Neutrophil (primary cell): Measurements from ENCODE around the gene DZIP1L.
A peak's percentile ranks its signal among the peaks of the same experiment; 100 is the strongest.
"Not testable (repeated sequence)": the region's sequence is repeated elsewhere in the genome, so short reads cannot be mapped to it uniquely, and the experiment has no call there.

Experiments used
- H3K27ac ChIP-seq: fragments of 200-600 bp; sonication (generic); 2 replicates; pipeline ENCODE4 v1.5.1; 2016; ENCODE audit warnings: mild to moderate bottlenecking, moderate library complexity
- H3K27me3 ChIP-seq: fragments of 200-600 bp; sonication (generic); 2 replicates; pipeline ENCODE4 v1.6.0; 2016; ENCODE audit warnings: mild to moderate bottlenecking
- H3K36me3 ChIP-seq: fragments of 200-600 bp; sonication (generic); 2 replicates; pipeline ENCODE4 v1.5.1; 2017
- H3K4me1 ChIP-seq, 2 experiments: fragments of 200-600 bp in 1 of 2; sonication (generic) in 1 of 2; 1 replicate in 1 of 2; 2 replicates in 1 of 2; pipeline versions ENCODE4 v1.5.1 to v1.6.1; 2013 to 2016; ENCODE audit warnings: low read depth in 1 of 2, low read length in 1 of 2, mild to moderate bottlenecking in 1 of 2, moderate library complexity in 1 of 2; ENCODE audit not compliant: control insufficient read depth in 1 of 2, insufficient read depth in 1 of 2
- H3K4me3 ChIP-seq, 2 experiments: fragments of 200-600 bp in 1 of 2; sonication (generic) in 1 of 2; 1 replicate in 1 of 2; 2 replicates in 1 of 2; pipeline ENCODE4 v1.5.1; 2013 to 2016; ENCODE audit warnings: low read depth in 1 of 2, low read length in 1 of 2, mild to moderate bottlenecking in 1 of 2, moderate library complexity in 1 of 2
- H3K9me3 ChIP-seq: fragments of 200-600 bp; sonication (generic); 2 replicates; pipeline ENCODE4 v1.5.1; 2016
- TF ChIP-seq, protein P1 (sequence below): fragments of 200-600 bp; sonication (generic); IDR thresholded peaks from 2 replicates; pipeline ENCODE4 v1.5.1; 2016; ENCODE audit warnings: antibody characterized with exemption

The DZIP1L gene, protein sequence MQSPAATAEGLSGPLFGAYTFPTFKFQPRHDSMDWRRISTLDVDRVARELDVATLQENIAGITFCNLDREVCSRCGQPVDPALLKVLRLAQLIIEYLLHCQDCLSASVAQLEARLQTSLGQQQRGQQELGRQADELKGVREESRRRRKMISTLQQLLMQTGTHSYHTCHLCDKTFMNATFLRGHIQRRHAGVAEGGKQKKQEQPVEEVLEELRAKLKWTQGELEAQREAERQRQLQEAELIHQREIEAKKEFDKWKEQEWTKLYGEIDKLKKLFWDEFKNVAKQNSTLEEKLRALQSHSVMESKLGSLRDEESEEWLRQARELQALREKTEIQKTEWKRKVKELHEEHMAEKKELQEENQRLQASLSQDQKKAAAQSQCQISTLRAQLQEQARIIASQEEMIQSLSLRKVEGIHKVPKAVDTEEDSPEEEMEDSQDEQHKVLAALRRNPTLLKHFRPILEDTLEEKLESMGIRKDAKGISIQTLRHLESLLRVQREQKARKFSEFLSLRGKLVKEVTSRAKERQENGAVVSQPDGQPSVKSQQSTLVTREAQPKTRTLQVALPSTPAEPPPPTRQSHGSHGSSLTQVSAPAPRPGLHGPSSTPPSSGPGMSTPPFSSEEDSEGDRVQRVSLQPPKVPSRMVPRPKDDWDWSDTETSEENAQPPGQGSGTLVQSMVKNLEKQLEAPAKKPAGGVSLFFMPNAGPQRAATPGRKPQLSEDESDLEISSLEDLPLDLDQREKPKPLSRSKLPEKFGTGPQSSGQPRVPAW

DNA sequence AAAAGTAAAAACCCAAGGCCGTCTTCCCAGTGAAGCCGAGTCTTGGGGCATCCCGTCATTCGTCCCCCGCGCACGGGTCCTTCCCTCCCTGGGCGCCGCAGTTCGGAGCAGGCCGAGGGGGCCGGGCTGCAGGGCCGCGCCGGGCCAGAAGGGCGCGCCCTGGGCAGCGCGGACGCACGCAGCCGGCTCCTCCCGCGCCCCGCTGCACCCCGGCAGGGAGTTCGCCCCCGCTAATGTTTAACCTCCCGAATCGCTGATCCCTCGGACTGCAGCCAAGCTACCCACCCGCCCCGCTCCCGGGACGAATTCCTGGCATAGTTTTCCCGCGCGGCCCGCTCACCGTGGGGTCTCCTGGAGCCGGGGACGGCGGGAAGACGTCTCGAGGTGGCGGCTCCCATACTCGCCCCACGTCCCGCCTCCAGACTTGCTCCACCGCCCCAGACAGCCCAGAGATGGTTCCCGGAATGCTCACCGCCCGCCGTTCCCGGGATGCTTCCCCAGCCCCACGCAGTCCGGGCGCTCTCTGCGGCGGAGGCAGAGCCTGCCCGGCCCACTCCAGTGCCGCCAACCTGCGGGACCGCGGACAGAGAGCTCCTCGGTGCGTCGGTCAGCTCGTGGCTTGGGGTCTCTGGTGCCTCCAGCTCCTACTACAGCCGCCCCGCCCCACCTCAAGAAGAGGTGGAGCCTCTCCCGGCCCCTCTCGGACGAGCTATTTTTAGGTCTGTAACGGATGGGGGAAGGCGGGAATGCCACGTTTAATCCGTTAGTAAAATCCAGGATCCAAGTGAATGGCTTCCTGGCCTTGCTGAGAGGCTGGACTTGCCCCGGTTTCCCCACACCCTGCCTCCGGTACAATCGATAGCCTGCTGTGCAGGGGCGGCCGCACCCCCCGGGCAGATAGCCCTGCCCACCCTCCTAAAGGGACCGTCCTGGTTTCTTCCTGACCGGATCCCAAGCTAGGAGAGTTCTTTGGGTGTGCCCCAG lies at the start of gene DZIP1L:
TSS of gene DZIP1L (minus strand) at position 621 of the 984 bp plus-strand sequence. CDS start 11,637 bp downstream, outside the sequence.
- Histone ChIP-seq H3K9me3 (no peaks in the 10 kb centered on the region), H3K4me3 (peak within 1 kb of the TSS; percentile 72 to 91), H3K27me3 (no peaks in the 10 kb centered on the region), H3K27ac (peak within 1 kb of the TSS; percentile 65), H3K4me1 (peaks cover 45 to 47% of the 10 kb centered on the region in 2 experiments), H3K36me3 (no peaks in the 10 kb centered on the region)
- TF ChIP-seq, protein P1, sequence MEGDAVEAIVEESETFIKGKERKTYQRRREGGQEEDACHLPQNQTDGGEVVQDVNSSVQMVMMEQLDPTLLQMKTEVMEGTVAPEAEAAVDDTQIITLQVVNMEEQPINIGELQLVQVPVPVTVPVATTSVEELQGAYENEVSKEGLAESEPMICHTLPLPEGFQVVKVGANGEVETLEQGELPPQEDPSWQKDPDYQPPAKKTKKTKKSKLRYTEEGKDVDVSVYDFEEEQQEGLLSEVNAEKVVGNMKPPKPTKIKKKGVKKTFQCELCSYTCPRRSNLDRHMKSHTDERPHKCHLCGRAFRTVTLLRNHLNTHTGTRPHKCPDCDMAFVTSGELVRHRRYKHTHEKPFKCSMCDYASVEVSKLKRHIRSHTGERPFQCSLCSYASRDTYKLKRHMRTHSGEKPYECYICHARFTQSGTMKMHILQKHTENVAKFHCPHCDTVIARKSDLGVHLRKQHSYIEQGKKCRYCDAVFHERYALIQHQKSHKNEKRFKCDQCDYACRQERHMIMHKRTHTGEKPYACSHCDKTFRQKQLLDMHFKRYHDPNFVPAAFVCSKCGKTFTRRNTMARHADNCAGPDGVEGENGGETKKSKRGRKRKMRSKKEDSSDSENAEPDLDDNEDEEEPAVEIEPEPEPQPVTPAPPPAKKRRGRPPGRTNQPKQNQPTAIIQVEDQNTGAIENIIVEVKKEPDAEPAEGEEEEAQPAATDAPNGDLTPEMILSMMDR: peak; percentile 78

DNA sequence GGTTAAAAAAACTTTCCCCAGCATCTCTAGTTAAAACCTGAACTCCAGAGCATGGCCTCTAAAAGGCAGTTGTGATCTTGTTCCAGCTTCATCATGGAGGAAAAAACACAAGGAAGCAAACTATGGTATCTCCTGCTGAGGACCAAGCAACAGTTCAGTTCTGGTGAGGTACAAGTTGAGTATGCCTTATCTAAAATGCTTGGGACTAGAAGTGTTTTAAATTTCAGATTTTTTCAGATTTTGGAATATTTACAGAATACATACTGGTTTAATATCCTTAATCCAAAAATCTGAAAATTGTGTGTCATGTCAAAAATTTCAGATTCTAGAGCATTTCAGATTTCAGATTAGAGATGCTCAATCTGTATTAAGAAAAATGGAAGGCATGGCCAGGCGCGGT lies 49.7 kb upstream of the DZIP1L start:
- H3K27me3 ChIP-seq: no peaks in the 10 kb centered on the region

DNA sequence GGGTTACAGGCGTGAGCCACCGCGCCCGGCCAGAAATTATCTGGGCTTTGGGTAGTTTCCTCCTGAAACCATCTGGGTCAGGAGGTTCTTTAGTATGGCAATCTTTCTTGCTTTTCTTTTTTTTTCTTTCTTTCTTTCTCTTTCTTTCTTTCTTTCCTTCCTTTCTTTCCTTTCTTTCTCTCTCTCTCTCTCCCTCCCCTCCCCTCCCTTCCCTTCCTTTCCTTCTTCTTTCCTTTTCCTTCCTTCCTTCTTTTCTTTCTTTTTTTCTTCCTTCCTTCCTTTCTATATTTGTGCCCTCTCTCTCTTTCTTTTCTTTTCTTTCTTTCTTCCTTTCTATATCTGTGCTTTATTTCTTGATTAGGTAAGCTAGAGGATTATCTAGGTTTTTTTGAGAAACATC lies 42.3 kb upstream of the DZIP1L start:
- Histone ChIP-seq H3K27me3 (no peaks in the 10 kb centered on the region), H3K9me3 (no peaks in the 10 kb centered on the region), H3K27ac (no peak overlapping the region), H3K4me3 (no peak overlapping the region), H3K36me3 (peaks cover 26% of the 10 kb centered on the region), H3K4me1 (no peaks in the 10 kb centered on the region)
- TF ChIP-seq, protein P1: no peak

More for the DNA sequence above, 49.7 kb upstream of the DZIP1L start:
- Histone ChIP-seq H3K4me3 (no peak overlapping the region), H3K9me3 (no peaks in the 10 kb centered on the region), H3K36me3 (peaks cover 90% of the 10 kb centered on the region), H3K4me1 (no peaks in the 10 kb centered on the region), H3K27ac (no peak overlapping the region)
- TF ChIP-seq, protein P1: no peak

DNA sequence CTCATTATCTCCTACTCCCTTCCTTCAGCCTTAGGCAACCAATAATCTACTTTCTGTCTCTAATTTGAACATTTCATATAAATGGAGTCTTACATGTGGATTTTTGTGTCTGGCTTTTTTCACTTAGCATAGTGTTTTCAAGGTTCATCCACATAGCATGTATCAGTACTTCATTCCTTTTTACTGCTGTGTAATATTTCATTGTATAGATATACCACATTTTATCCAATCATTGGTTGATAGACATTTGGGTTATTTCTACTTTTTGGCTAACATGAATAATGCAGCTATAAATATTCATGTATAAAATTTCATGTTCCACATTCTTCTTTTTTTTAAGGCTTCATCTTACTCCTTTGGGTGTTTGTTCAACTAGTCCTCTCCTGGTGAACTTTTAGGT lies 39.1 kb upstream of the DZIP1L start:
- TF ChIP-seq, protein P1: no peak
- H3K36me3 ChIP-seq: no peaks in the 10 kb centered on the region
- no peak overlapping the region for H3K27ac ChIP-seq
- H3K9me3 ChIP-seq: no peaks in the 10 kb centered on the region
- H3K4me1 ChIP-seq: no peaks in the 10 kb centered on the region
- no peaks in the 10 kb centered on the region for H3K27me3 ChIP-seq
- H3K4me3 ChIP-seq: no peak overlapping the region

DNA sequence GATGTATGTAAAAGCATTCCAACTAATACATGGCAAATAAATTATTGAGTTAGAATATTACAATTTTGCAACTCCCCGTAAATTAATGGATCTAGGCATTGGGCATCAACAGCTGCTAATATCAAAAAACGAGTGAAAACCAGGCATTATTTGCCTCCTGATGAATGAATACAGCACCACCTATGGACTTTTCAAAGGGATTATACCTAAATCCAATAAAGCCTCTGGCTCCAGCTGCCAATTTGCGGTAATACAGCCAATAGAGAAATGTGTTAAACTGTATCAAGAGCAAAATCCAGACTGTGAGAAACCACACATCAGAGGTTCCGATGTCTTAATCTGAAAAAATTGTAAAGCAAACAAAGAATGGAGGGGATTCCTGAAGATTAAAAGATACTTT lies 33.1 kb upstream of the DZIP1L start:
- Histone ChIP-seq H3K9me3 (no peaks in the 10 kb centered on the region), H3K4me3 (no peak overlapping the region), H3K4me1 (no peaks in the 10 kb centered on the region), H3K27ac (no peak overlapping the region), H3K27me3 (no peaks in the 10 kb centered on the region), H3K36me3 (no peaks in the 10 kb centered on the region)
- TF ChIP-seq, protein P1: no peak

DNA sequence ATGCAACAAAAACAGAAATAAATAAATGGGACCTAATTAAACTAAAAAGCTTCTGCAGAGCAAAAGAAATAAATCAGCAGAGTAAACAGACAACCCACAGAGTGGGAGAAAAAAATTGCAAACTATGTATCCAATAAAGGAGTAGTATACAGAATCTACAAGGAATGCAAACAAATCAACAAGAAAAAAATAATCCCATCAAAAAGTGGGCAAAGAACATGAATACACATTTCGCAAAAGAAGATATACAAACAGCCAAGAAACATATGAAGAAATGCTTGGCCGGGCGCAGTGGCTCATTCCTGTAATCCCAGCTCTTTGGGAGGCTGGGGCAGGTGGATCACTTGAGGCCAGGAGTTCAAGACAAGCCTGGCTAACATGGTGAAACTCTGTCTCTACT lies 26.8 kb upstream of the DZIP1L start:
- H3K4me3 ChIP-seq, H3K36me3 ChIP-seq, H3K27ac ChIP-seq, H3K27me3 ChIP-seq, H3K9me3 ChIP-seq: not testable (repeated sequence)
- H3K4me1 ChIP-seq: peaks cover 26% of the 10 kb centered on the region in 2 experiments
